Neural cell (in vitro differentiated cells): ENCODE data around the gene PTPRD. TPM values are rescaled to one million over a fixed set of nuclear protein-coding genes. Genes with fewer than 3 reads are reported as not detected.

Experiments used
- H2AFZ ChIP-seq: fragments of 200-600, 300-800 bp; sonication (generic), shearing (Covaris generic); 2 replicates; pipeline ENCODE4 v1.6.0; 2014; ENCODE audit warnings: low read depth, mild to moderate bottlenecking, antibody characterized with exemption, low read length, moderate library complexity
- H3F3A ChIP-seq: fragments of 200-600 bp; shearing (Covaris generic); 2 replicates; pipeline ENCODE4 v1.6.1; 2016; ENCODE audit warnings: mild to moderate bottlenecking, moderate library complexity, mixed read lengths, antibody characterized with exemption, low read length; ENCODE audit not compliant: insufficient read depth, poor library complexity, severe bottlenecking
- H3K27ac ChIP-seq: fragments of 200-600, 300-800 bp; sonication (generic), shearing (Covaris generic); 2 replicates; pipeline ENCODE4 v1.5.1; 2014; ENCODE audit warnings: mild to moderate bottlenecking, low read length, moderate library complexity
- H3K27me3 ChIP-seq: fragments of 300-800, 200-600 bp; sonication (generic), shearing (Covaris generic); 2 replicates; pipeline ENCODE4 v1.6.0; 2014; ENCODE audit warnings: mild to moderate bottlenecking, low read depth, low read length, moderate library complexity; ENCODE audit not compliant: insufficient read depth
- H3K36me3 ChIP-seq: fragments of 300-800, 200-600 bp; sonication (generic), shearing (Covaris generic); 2 replicates; pipeline ENCODE4 v1.5.1; 2014; ENCODE audit warnings: mild to moderate bottlenecking, antibody characterized with exemption, low read length, moderate library complexity; ENCODE audit not compliant: insufficient read depth
- H3K4me2 ChIP-seq: fragments of 300-800, 200-600 bp; sonication (generic), shearing (Covaris generic); 2 replicates; pipeline ENCODE4 v1.6.0; 2014; ENCODE audit warnings: mild to moderate bottlenecking, low read length
- H3K4me3 ChIP-seq: fragments of 300-800, 200-600 bp; sonication (generic), shearing (Covaris generic); 2 replicates; pipeline ENCODE4 v1.5.1; 2014; ENCODE audit warnings: mild to moderate bottlenecking, low read length, moderate library complexity
- H3K79me2 ChIP-seq: fragments of 200-600 bp; shearing (Covaris generic); replicated peaks from 2 replicates; pipeline ENCODE4 v1.6.0; 2014; ENCODE audit warnings: mild to moderate bottlenecking, low read length, moderate library complexity; ENCODE audit not compliant: insufficient read depth
- H3K9ac ChIP-seq: fragments of 300-800, 200-600 bp; sonication (generic), shearing (Covaris generic); 2 replicates; pipeline ENCODE4 v1.6.1; 2016; ENCODE audit warnings: mild to moderate bottlenecking, low read length, mixed read lengths
- H3K9me2 ChIP-seq: fragments of 200-600 bp; shearing (Covaris generic); 2 replicates; pipeline ENCODE4 v1.6.1; 2016; ENCODE audit warnings: mild to moderate bottlenecking, low read length, mixed read lengths; ENCODE audit not compliant: insufficient read depth
- H3K9me3 ChIP-seq: fragments of 200-600, 300-800 bp; sonication (generic), shearing (Covaris generic); 2 replicates; pipeline ENCODE4 v1.6.1; 2016; ENCODE audit warnings: mild to moderate bottlenecking, mixed run types, low read length, moderate library complexity, mixed read lengths
- H4K20me1 ChIP-seq: fragments of 200-600 bp; shearing (Covaris generic); 2 replicates; pipeline ENCODE4 v1.6.1; 2016; ENCODE audit warnings: mild to moderate bottlenecking, mixed run types; ENCODE audit not compliant: insufficient read depth
- EP300 ChIP-seq: fragments of 450-650 bp; conservative IDR thresholded peaks from 2 replicates; pipeline ENCODE4 v1.6.1; 2014; ENCODE audit warnings: antibody characterized with exemption, mild to moderate bottlenecking, moderate library complexity; ENCODE audit not compliant: poor library complexity, severe bottlenecking
- EZH2 ChIP-seq: fragments of 200-600, 300-800 bp; shearing (Covaris generic), sonication (generic); IDR thresholded peaks from 2 replicates; pipeline ENCODE4 v1.6.1; 2014; ENCODE audit warnings: antibody characterized with exemption, low read length, borderline replicate concordance, mild to moderate bottlenecking; ENCODE audit not compliant: insufficient read depth, poor library complexity, severe bottlenecking
- MXI1 ChIP-seq: fragments of 450-650 bp; conservative IDR thresholded peaks from 2 replicates; pipeline ENCODE4 v1.6.1; 2014; ENCODE audit warnings: antibody characterized with exemption, mild to moderate bottlenecking; ENCODE audit not compliant: poor library complexity, severe bottlenecking
- POLR2AphosphoS5 ChIP-seq: IDR thresholded peaks from 2 replicates; pipeline ENCODE4 v1.6.1; 2012
- RAD21 ChIP-seq: fragments of 450-650 bp; conservative IDR thresholded peaks from 2 replicates; pipeline ENCODE4 v1.6.1; 2014; ENCODE audit warnings: antibody characterized with exemption, mild to moderate bottlenecking, moderate library complexity
- REST ChIP-seq: IDR thresholded peaks from 2 replicates; pipeline ENCODE4 v1.6.1; 2012; ENCODE audit warnings: borderline replicate concordance
- SMC3 ChIP-seq: fragments of 450-650 bp; conservative IDR thresholded peaks from 2 replicates; pipeline ENCODE4 v1.6.1; 2014; ENCODE audit warnings: antibody characterized with exemption, mild to moderate bottlenecking, moderate library complexity; ENCODE audit not compliant: poor library complexity
- TAF1 ChIP-seq: IDR thresholded peaks from 2 replicates; pipeline ENCODE4 v1.6.1; 2012; ENCODE audit warnings: low read depth
- polyA plus RNA-seq: library from polyadenylated mRNA; depleted of rRNA; stranded (reverse); fragments of >200 nt; gene quantifications from 2 replicates; pipeline ENCODE4 v1.2.3, GENCODE V29; 2014
- TF ChIP-seq, protein P1 (sequence below): fragments of 450-650 bp; IDR thresholded peaks from 2 replicates; pipeline ENCODE4 v1.5.1; 2014; ENCODE audit warnings: antibody characterized with exemption, mild to moderate bottlenecking, moderate library complexity; ENCODE audit not compliant: poor library complexity, severe bottlenecking

PTPRD gene
- polyA plus RNA-seq, 1 donor from 2014 or later, result 143 TPM

DNA sequence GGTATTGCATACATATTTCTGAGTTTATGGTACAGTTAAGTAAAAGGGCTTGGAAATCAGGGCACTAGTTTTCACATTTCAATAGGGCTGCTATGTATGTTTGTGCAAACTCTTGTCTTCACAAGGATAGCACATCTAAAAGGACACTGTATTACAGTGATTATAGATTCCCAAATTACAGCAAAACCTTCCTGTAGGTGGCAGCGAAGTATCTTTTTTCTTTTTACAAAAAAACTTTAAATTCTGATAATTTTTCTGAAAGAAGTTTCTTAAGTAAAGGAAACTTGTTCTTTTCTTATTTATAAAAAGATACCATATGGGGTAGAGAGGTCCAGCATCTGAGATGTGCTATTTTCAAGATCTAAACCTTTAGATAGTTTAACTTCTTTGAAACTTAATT lies 337.8 kb downstream of the PTPRD start:
- Histone ChIP-seq H3K4me2 (no peak overlapping the region), H3K9ac (no peak overlapping the region), H2AFZ (no peak overlapping the region), H3K36me3 (no peaks in the 10 kb centered on the region), H3K79me2 (no peaks in the 10 kb centered on the region), H4K20me1 (no peaks in the 10 kb centered on the region), H3K27ac (no peak overlapping the region), H3K27me3 (no peaks in the 10 kb centered on the region), H3K9me3 (no peaks in the 10 kb centered on the region), H3F3A (no peaks in the 10 kb centered on the region), H3K9me2 (no peaks in the 10 kb centered on the region), H3K4me3 (no peak overlapping the region)
- TF ChIP-seq SMC3 (no peak), POLR2AphosphoS5 (no peak), EZH2 (no peak), EP300 (no peak), MXI1 (no peak), REST (no peak), RAD21 (peak; percentile 43), TAF1 (no peak)
- TF ChIP-seq, protein P1, sequence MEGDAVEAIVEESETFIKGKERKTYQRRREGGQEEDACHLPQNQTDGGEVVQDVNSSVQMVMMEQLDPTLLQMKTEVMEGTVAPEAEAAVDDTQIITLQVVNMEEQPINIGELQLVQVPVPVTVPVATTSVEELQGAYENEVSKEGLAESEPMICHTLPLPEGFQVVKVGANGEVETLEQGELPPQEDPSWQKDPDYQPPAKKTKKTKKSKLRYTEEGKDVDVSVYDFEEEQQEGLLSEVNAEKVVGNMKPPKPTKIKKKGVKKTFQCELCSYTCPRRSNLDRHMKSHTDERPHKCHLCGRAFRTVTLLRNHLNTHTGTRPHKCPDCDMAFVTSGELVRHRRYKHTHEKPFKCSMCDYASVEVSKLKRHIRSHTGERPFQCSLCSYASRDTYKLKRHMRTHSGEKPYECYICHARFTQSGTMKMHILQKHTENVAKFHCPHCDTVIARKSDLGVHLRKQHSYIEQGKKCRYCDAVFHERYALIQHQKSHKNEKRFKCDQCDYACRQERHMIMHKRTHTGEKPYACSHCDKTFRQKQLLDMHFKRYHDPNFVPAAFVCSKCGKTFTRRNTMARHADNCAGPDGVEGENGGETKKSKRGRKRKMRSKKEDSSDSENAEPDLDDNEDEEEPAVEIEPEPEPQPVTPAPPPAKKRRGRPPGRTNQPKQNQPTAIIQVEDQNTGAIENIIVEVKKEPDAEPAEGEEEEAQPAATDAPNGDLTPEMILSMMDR, result peak; percentile 48

DNA sequence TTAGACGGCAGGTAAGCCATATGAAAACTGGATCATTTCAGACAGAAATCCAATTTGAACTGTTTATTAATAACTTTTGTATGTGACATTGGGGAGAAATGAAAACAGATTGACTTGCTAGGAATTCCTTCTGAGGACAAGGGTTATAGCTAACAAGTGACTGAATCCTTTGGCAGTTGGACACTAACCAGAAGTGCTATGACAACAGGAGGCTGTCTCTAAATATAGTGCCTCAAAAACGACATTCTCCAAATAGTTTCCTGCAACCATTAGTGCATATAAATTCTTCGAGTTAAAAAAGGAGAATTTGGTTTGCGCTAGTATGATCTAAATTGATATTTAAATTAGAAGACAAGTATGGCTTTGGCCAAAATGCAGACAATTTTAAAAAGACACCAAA lies 338.6 kb downstream of the PTPRD start:
- Histone ChIP-seq H3K4me3 (no peak overlapping the region), H2AFZ (no peak overlapping the region), H3K27ac (no peak overlapping the region), H3K9ac (no peak overlapping the region), H3F3A (no peaks in the 10 kb centered on the region), H3K9me3 (no peaks in the 10 kb centered on the region), H3K79me2 (no peaks in the 10 kb centered on the region), H3K27me3 (no peaks in the 10 kb centered on the region), H3K9me2 (no peaks in the 10 kb centered on the region), H3K36me3 (no peaks in the 10 kb centered on the region), H4K20me1 (no peaks in the 10 kb centered on the region), H3K4me2 (no peak overlapping the region)
- TF ChIP-seq EP300 (no peak), EZH2 (no peak), REST (no peak), TAF1 (no peak), SMC3 (no peak)
- TF ChIP-seq, protein P1, result no peak
